Activated T-cell treated with anti-CD3 and anti-CD28 coated beads, Interleukin-2, amount 50 U/mL, for 72 hours (primary cell): ENCODE results near the gene ADPRH. TPM values are rescaled to one million over a fixed set of nuclear protein-coding genes. Genes with fewer than 3 reads are reported as not detected.

Experiments
- total RNA-seq, 2 donors: library from RNA; stranded (reverse); gene quantifications; one replicate each; pipeline ENCODE4 v1.2.3, GENCODE V29; 2022

ADPRH gene
- total RNA-seq, 2 donors from 2014 or later, result 6.3 to 13.8 TPM

Other genes starting within 250 kb of the ADPRH start
- gene TMEM39A, start 115.9 kb upstream of the ADPRH start, total RNA-seq, result 10 to 100 TPM; 47.7 to 67.4 TPM
- gene POGLUT1, start 110.5 kb upstream of the ADPRH start, total RNA-seq, result 10 to 100 TPM; 35.4 to 48.4 TPM
- 10 to 100 TPM; 89.6 to 89.9 TPM for gene TIMMDC1, start 80.9 kb upstream of the ADPRH start, total RNA-seq
- gene CD80, start 19.9 kb upstream of the ADPRH start, total RNA-seq, result 10 to 100 TPM in 1 of 2 donors, 1 to 10 TPM in 1; 8.3 to 11.9 TPM
- gene PLA1A, start 18.4 kb downstream of the ADPRH start, total RNA-seq, result 1 to 10 TPM in 1 of 2 donors, under 1 TPM in 1; 0.79 to 1.2 TPM
- gene POPDC2, start 81.1 kb downstream of the ADPRH start, total RNA-seq, result 1 to 10 TPM; 6.6 to 7.2 TPM
- gene COX17, start 97.9 kb downstream of the ADPRH start, total RNA-seq, result 10 to 100 TPM; 58.5 to 63.9 TPM
- gene CFAP91, start 123.5 kb downstream of the ADPRH start, total RNA-seq, result under 1 TPM; 0.30 to 0.41 TPM
- gene NR1I2, start 202.6 kb downstream of the ADPRH start, total RNA-seq, result under 1 TPM; 0.17 to 0.25 TPM